ENCODE measurements around the gene MXRA5. TPM values are rescaled to one million over a fixed set of nuclear protein-coding genes. Genes with fewer than 3 reads are reported as not detected.

Gene MXRA5
- total RNA-seq, 3 donors from 2014 or later (not counting 1 experiment from before 2014, with no cell fraction given): not detected

DNA sequence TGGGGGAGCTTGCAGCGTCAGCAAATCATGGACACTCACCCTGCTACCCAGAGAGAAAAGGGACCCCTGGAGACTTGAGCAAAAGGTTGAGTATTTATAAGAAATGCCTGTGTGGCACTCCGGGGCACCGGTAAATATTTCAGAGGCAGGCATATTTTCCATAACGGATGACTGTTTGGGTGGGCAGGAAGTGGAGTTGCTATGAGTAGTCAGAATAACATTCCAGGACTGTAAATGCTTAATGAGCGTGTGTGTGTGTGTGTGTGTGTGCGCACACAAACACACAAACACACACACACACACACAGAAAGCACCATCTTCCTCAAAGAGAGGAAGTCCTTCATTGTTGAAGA, 74.6 kb downstream of the MXRA5 start:
- ATAC-seq (no peak), DNase-seq (no peak)
- no peaks in the 10 kb centered on the region for H3K9me3 ChIP-seq (ENCODE audit: control insufficient read depth, insufficient read depth, low read length)
- no peaks in the 10 kb centered on the region for H3K4me1 Mint-ChIP-seq
- 10% methylated on average over 2 of the region's 6 CpGs for WGBS (ENCODE audit: insufficient coverage)
- H3K9me3 Mint-ChIP-seq: peaks cover 0 to 5% of the 10 kb centered on the region in 2 donors
- H3K36me3 ChIP-seq (ENCODE audit: control insufficient read depth, insufficient read depth, low read length): no peaks in the 10 kb centered on the region
- peaks cover 0 to 22% of the 10 kb centered on the region in 2 donors for H3K27me3 Mint-ChIP-seq (ENCODE audit: low read depth in 2 of 2)
- no peak overlapping the region for H3K4me3 ChIP-seq (ENCODE audit: low read length)
- H3K4me3 Mint-ChIP-seq: no peak overlapping the region
- H3K27me3 ChIP-seq (ENCODE audit: control insufficient read depth, insufficient read depth, low read length): no peaks in the 10 kb centered on the region
- no peaks in the 10 kb centered on the region for H3K36me3 Mint-ChIP-seq
- no peaks in the 10 kb centered on the region for H3K4me1 ChIP-seq (ENCODE audit: control insufficient read depth, insufficient read depth, low read length)
- no peak for TF ChIP-seq CTCF (IDR thresholded peaks at IDR 0.05)
- intact Hi-C loops (cut with micrococcal nuclease): no loop called here
- no peak overlapping the region for H3K27ac ChIP-seq (ENCODE audit: low read length)
- H3K27ac Mint-ChIP-seq: no peak overlapping the region

DNA sequence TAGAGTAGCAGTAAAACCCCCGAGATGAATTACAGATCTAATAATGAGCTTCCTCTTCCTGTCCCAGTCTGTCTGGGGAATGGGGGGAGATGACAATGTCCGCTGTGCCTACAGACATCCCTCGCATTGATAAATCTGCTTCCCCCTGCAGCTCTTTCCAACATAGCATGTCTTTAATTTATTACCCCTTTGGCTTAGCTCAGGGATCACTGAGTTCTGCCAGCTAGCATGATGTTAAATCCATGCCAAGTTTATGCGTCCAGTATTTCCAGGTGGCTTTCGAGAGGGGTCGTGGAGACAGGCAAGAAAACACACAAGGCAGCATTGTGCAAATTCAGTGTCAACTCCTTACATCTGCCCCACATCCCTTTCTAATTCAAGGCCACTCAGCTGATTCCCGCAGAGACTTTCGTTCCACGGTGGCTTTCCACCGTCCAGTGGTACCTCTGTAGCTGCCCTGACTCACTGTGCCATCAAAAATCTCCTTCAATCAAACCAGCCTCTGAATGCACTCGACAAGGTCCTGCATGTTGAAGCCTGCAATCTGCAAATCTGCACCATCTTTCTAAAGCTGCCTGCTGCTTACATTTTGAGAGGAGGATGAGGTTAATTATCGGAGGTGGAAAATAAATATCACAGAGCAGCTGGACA, 75.1 kb downstream of the MXRA5 start:
- Mint-ChIP-seq H3K4me1 (no peaks in the 10 kb centered on the region), H3K27ac (no peak overlapping the region), H3K36me3 (no peaks in the 10 kb centered on the region), H3K9me3 (peaks cover 0 to 5% of the 10 kb centered on the region in 2 donors), H3K27me3 (ENCODE audit: low read depth in 2 of 2) (peaks cover 0 to 22% of the 10 kb centered on the region in 2 donors), H3K4me3 (no peak overlapping the region)
- DNase-seq: no peak
- intact Hi-C loops (cut with micrococcal nuclease): no loop called here
- no peaks in the 10 kb centered on the region for H3K36me3 ChIP-seq (ENCODE audit: control insufficient read depth, insufficient read depth, low read length)
- no peaks in the 10 kb centered on the region for H3K4me1 ChIP-seq (ENCODE audit: control insufficient read depth, insufficient read depth, low read length)
- no peak for ATAC-seq
- H3K27ac ChIP-seq (ENCODE audit: low read length): no peak overlapping the region
- no peaks in the 10 kb centered on the region for H3K9me3 ChIP-seq (ENCODE audit: control insufficient read depth, insufficient read depth, low read length)
- WGBS (ENCODE audit: insufficient coverage): 46% methylated on average over 8 of the region's 12 CpGs
- H3K27me3 ChIP-seq (ENCODE audit: control insufficient read depth, insufficient read depth, low read length): no peaks in the 10 kb centered on the region
- no peak overlapping the region for H3K4me3 ChIP-seq (ENCODE audit: low read length)
- no peak for TF ChIP-seq CTCF (IDR thresholded peaks at IDR 0.05)

DNA sequence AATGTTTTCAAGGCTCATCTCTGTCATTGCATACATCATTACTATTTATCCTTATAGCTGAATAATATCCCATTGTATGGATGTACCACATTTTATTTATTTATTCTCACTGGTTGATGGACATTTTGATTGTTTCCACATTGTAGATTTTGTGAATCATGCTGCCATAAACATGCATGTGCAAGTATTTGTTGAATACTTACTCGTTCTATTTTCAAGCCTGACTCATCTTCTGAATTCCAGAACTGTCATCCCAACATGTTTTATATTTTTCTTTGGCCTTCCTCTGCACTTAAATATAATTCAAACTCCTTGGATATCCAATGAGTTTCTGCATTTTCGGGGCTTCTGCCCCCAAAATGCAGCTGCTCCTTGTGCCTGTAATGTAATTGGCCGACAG, 77.6 kb downstream of the MXRA5 start:
- WGBS (ENCODE audit: insufficient coverage): 73% methylated on average over 3 of the region's 3 CpGs
- Mint-ChIP-seq H3K36me3 (no peaks in the 10 kb centered on the region), H3K4me1 (no peaks in the 10 kb centered on the region), H3K4me3 (no peak overlapping the region), H3K27me3 (ENCODE audit: low read depth in 2 of 2) (peaks cover 0 to 22% of the 10 kb centered on the region in 2 donors), H3K9me3 (peaks cover under 1 to 1% of the 10 kb centered on the region in 2 donors), H3K27ac (no peak overlapping the region)
- ATAC-seq: no peak
- DNase-seq: no peak
- Histone ChIP-seq H3K4me1 (ENCODE audit: control insufficient read depth, insufficient read depth, low read length) (no peaks in the 10 kb centered on the region), H3K36me3 (ENCODE audit: control insufficient read depth, insufficient read depth, low read length) (no peaks in the 10 kb centered on the region), H3K27me3 (ENCODE audit: control insufficient read depth, insufficient read depth, low read length) (no peaks in the 10 kb centered on the region), H3K9me3 (ENCODE audit: control insufficient read depth, insufficient read depth, low read length) (no peaks in the 10 kb centered on the region), H3K4me3 (ENCODE audit: low read length) (no peak overlapping the region), H3K27ac (ENCODE audit: low read length) (no peak overlapping the region)
- intact Hi-C loops (cut with micrococcal nuclease): no loop called here
- TF ChIP-seq CTCF (IDR thresholded peaks at IDR 0.05): no peak

GRCh38 chrX:3263681-3264126, 82.7 kb downstream of the MXRA5 start:
- H3K36me3 Mint-ChIP-seq: no peaks in the 10 kb centered on the region
- ATAC-seq: no peak
- 55% methylated on average over 2 of the region's 2 CpGs for WGBS (ENCODE audit: insufficient coverage)

More at GRCh38 chrX:3263681-3264126, 82.7 kb downstream of the MXRA5 start:
- no peak for TF ChIP-seq CTCF (IDR thresholded peaks at IDR 0.05)
- H3K27me3 Mint-ChIP-seq (ENCODE audit: low read depth in 2 of 2): peaks cover 0 to under 1% of the 10 kb centered on the region in 2 donors
- H3K9me3 Mint-ChIP-seq: peaks cover 4 to 5% of the 10 kb centered on the region in 2 donors
- H3K36me3 ChIP-seq (ENCODE audit: control insufficient read depth, insufficient read depth, low read length): no peaks in the 10 kb centered on the region
- no peak for DNase-seq
- H3K4me1 Mint-ChIP-seq: no peaks in the 10 kb centered on the region
- H3K4me3 Mint-ChIP-seq: no peak overlapping the region
- H3K27ac ChIP-seq (ENCODE audit: low read length): no peak overlapping the region
- no peaks in the 10 kb centered on the region for H3K27me3 ChIP-seq (ENCODE audit: control insufficient read depth, insufficient read depth, low read length)
- intact Hi-C loops (cut with micrococcal nuclease): no loop called here
- H3K4me1 ChIP-seq (ENCODE audit: control insufficient read depth, insufficient read depth, low read length): no peaks in the 10 kb centered on the region
- H3K27ac Mint-ChIP-seq: no peak overlapping the region
- H3K4me3 ChIP-seq (ENCODE audit: low read length): no peak overlapping the region
- H3K9me3 ChIP-seq (ENCODE audit: control insufficient read depth, insufficient read depth, low read length): no peaks in the 10 kb centered on the region
